Measurements from ENCODE around the gene IFNL1.
"Not testable (repeated sequence)": the region's sequence is repeated elsewhere in the genome, so short reads cannot be mapped to it uniquely, and the experiment has no call there.

The IFNL1 gene

GRCh38 chr19:39296055-39296645, at the start of gene IFNL1:
Gene IFNL1, plus strand, starts transcription at chr19:39296407. Its CDS starts 15 bp downstream, at chr19:39296422.
- in situ Hi-C loops (cut with HindIII; ENCODE audit: low sequenced_read_pairs), result loop anchor here (5.0 kb wide), 1 partner anchor 44 kb away; no protein-coding TSS in a partner anchor

GRCh38 chr19:39246951-39247669, 49.1 kb upstream of the IFNL1 start:
- in situ Hi-C loops (cut with HindIII; ENCODE audit: low sequenced_read_pairs), result no loop called here

DNA sequence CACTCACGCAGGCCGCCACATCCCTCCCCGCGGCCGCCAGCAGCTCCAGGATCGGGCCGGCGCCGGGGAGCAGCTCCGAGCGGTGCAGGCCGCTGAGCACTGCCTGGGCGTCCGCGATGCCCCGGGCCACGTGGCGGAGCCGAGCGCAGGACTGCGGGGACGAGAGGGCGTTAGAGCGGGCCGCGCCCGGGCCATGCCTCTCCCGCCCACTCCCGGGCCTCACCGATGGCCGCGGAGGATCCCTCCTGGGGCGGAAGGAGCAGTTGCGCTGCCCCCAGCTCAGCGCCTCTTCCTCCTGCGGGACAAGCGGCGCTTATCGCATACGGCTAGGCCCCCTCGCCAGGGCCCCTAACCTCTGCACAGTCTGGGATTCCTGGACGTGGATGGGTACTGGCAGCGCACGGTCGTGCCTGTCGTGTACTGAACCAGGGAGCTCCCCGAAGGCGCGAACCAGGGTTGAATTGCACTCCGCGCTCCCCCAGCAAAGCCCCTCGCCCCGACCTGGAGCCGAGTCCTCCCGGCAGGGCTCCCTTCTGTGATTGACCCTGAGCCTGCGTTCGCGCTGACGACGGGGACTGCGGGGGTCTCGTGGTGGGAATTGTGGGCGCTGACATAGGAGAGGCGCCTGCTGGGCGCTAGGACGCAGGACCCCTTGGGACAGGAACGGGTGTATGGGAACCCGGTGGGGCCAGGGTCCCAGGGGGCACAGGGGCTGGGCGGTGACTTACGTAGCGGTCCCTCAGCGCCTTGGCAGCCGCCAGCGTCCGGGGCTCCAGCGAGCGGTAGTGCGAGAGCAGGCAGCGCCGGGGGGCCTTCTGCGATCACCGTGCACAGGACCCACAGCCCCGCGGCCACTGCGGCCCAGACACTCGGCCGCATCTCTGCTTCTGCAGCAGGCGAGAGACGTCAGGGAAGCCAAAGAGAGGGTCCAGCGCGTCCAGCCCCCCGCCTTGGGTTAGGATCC, 48.2 kb upstream of the IFNL1 start:
- in situ Hi-C loops (cut with HindIII; ENCODE audit: low sequenced_read_pairs), result no loop called here

DNA sequence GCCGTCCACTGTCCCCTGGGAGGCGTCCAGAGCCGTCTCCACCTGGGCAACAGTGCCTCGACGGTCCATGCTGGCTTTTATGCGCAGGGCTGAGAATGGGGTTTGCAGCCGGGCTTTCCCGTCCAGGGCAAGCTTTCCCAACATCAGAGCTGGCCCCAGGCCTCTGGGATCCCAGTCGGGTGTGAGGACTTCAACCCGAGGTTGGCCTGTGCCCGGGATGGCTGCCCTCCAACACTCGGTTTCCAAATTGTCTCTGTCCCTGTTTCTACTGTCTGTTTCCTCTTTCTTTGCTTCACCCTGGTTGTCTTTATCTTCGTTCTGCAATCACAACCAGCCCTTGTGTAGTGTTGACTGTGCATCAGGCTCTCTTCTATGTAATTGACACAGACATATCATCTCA, 47.4 kb upstream of the IFNL1 start, which contains the start of gene IFNL4:
Gene IFNL4 (minus strand): TSS at position 51 of the 400 bp plus-strand sequence.
- in situ Hi-C loops (cut with HindIII; ENCODE audit: low sequenced_read_pairs), result no loop called here

- in situ Hi-C loops (cut with HindIII; ENCODE audit: low sequenced_read_pairs), result loop anchor here (5.0 kb wide), 2 partner anchors 34 to 46 kb away; partner anchors contain the start of gene IFNL1
Observed at GRCh38 chr19:39251081-39251480, 45.1 kb upstream of the IFNL1 start.

GRCh38 chr19:39251846-39252245, 44.4 kb upstream of the IFNL1 start:
- in situ Hi-C loops (cut with HindIII; ENCODE audit: low sequenced_read_pairs), result loop anchor here (5.0 kb wide), 2 partner anchors 35 to 45 kb away; partner anchors contain the start of gene IFNL1

GRCh38 chr19:39252458-39252857, 43.7 kb upstream of the IFNL1 start:
- in situ Hi-C loops (cut with HindIII; ENCODE audit: low sequenced_read_pairs), result loop anchor here (5.0 kb wide), 2 partner anchors 35 to 45 kb away; partner anchors contain the start of gene IFNL1

- in situ Hi-C loops (cut with HindIII; ENCODE audit: low sequenced_read_pairs), result loop anchor here (5.0 kb wide), 2 partner anchors 36 to 44 kb away; partner anchors contain the start of gene IFNL1
Observed at GRCh38 chr19:39253374-39254149, 42.6 kb upstream of the IFNL1 start.

GRCh38 chr19:39254531-39255345, 41.5 kb upstream of the IFNL1 start:
- in situ Hi-C loops (cut with HindIII; ENCODE audit: low sequenced_read_pairs), result loop anchor here (5.0 kb wide), 2 partner anchors 37 to 43 kb away; partner anchors contain the start of gene IFNL1

- in situ Hi-C loops (cut with HindIII; ENCODE audit: low sequenced_read_pairs), result no loop called here
Observed at GRCh38 chr19:39257227-39257626, 39.0 kb upstream of the IFNL1 start.

GRCh38 chr19:39261704-39262103, 34.5 kb upstream of the IFNL1 start:
- in situ Hi-C loops (cut with HindIII; ENCODE audit: low sequenced_read_pairs), result no loop called here

- in situ Hi-C loops (cut with HindIII; ENCODE audit: low sequenced_read_pairs), result no loop called here
Observed at GRCh38 chr19:39262496-39262895, 33.7 kb upstream of the IFNL1 start.

DNA sequence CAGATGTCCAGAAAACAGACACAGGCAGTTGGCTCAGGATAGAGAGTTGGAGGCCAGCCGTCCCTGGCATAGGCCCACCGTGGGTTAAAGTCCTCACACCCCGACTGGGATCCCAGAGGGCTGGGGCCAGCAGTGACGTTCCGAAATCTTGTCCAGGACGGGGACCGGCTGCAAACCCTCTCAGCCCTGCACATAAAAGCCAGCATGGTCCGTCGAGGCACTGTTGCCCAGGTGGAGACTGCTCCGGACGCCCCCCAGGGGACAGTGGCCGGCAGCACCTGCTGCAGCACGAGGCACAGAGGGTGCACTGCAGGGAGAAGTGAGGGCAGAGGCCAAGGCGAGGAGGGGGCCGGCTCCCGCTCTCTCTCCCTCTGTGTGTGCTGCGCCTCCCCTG, 32.3 kb upstream of the IFNL1 start:
- in situ Hi-C loops (cut with HindIII; ENCODE audit: low sequenced_read_pairs), result no loop called here

DNA sequence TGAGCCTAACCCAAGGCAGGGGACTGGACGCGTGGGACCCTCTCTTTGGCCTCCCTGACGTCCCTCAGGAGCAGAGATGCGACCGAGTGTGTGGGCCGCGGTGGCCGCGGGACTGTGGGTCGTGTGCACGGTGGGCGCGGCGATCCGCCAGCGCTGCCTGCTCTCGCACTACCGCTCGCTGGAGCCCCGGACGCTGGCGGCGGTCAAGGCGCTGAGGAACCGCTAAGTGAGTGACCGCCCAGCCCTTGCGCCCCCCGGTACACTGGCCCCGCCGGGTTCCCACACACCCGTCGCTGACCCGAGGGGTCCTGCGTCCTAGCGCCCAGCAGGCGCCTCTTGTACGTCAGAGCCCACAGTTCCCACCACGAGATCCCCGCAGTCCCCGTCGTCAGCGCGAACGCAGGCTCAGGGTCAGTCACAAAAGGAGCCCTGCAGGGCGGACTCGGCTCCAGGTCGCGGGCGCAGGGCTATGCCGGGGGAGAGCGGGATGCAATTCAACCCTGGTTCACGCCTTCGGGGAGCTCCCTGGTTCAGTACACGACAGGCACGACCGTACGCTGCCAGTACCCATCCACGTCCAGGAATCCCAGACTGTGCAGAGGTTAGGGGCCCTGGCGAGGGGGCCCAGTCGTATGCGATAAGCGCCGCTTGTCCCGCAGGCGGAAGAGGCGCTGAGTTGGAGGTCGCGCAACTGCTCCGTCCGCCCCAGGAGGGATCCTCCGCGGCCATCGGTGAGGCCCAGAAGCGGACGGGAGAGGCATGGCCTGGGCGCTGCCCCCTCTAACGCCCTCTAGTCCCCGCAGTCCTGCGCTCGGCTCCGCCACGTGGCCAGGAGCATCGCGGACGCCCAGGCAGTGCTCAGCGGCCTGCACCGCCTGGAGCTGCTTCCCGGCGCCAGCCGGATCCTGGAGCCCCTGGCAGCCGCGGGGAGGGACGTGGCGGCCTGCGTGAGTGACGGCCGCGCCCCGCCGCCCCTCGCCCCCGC, 31.6 kb upstream of the IFNL1 start:
- in situ Hi-C loops (cut with HindIII; ENCODE audit: low sequenced_read_pairs), result no loop called here

GRCh38 chr19:39265321-39265916, 30.8 kb upstream of the IFNL1 start:
- in situ Hi-C loops (cut with HindIII; ENCODE audit: low sequenced_read_pairs), result no loop called here

- in situ Hi-C loops (cut with HindIII; ENCODE audit: low sequenced_read_pairs), result not testable (repeated sequence)
Observed at GRCh38 chr19:39268085-39268484, 28.1 kb upstream of the IFNL1 start, which contains the start of gene IFNL2. Gene IFNL2, plus strand, starts transcription at chr19:39268396. Its CDS starts 173 bp downstream, at chr19:39268569.

DNA sequence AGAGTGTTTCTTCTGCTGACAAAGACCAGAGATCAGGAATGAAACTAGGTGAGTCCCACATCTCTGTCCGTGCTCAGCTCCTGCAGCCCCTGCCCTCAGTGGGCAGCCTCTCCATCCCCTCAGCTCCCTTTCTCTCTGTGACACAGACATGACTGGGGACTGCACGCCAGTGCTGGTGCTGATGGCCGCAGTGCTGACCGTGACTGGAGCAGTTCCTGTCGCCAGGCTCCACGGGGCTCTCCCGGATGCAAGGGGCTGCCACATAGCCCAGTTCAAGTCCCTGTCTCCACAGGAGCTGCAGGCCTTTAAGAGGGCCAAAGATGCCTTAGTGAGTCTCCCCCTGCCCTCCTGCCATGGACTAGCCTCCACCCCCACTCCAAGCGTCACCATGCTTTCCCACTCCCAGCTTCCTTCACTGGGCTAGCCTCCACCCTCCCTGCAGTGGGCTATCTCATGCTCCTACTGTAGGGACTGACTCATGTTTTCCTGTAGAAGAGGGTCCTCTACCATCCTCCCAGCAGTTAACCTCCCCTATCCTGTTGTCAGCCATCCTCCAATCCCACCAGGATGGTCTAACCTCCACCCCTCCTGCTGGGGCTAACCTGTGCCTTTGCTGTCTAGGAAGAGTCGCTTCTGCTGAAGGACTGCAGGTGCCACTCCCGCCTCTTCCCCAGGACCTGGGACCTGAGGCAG, 27.5 kb upstream of the IFNL1 start:
- in situ Hi-C loops (cut with HindIII; ENCODE audit: low sequenced_read_pairs), result not testable (repeated sequence)

All from endothelial cell of hepatic sinusoid (primary cell).